Skin epidermis (tissue), 12 donors: ENCODE results near the gene PARD3B.

Source experiments
- H3K27ac ChIP-seq, 21 experiments: fragments of 200-600 bp; sonication (generic) in 11 of 21; one replicate each; pipeline ENCODE4 v1.5.0; 2020; ENCODE audit warnings: mild to moderate bottlenecking in 3 of 21, inconsistent platforms in 2 of 21, moderate library complexity in 2 of 21
- H3K4me3 ChIP-seq, 7 experiments: fragments of 200-600 bp; sonication (generic) in 2 of 7; one replicate each; pipeline ENCODE4 v1.5.0; 2020; ENCODE audit warnings: inconsistent platforms in 2 of 7, mild to moderate bottlenecking in 2 of 7, moderate library complexity in 1 of 7

Gene PARD3B

DNA sequence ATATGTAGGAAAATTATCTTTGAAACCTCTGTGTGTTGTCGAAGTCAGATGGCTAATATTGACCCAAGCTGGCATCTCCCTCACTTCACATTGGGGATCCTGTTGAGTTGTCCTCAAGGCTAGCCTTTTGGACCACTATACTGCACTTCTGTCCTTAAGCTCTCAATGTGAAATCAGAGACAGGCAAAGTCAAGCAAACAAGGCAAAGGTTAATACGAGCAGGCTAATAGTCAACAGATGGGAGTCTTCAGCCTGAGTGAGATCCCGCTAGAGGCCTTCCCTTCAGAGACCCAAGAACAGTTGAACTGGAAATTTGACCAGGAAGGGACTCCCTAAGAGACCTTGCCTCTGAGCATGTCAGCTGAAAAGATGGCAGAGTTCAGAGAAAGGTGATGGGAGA, 475.4 kb downstream of the PARD3B start:
- no peak overlapping the region for H3K4me3 ChIP-seq
- no peak overlapping the region for H3K27ac ChIP-seq

DNA sequence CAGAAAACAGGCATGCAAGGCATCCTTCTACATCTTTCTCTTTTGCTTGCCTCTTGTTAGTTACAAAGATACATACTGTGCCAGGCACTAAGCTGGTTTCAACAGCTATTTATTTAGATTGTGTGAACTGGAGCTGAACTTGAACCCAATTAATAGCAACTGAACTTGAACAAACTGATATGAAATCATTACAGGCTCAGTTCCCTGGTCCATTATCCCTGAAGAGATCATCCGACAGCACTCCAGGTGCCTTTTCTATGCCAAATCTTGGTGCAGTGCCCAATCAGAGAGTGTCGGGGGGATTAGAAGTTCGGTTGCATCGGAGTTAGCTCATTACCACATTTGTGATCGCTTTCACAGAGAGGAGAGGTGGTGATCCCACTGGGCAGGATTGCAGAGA, 477.6 kb downstream of the PARD3B start:
- H3K27ac ChIP-seq, result no peak overlapping the region

DNA sequence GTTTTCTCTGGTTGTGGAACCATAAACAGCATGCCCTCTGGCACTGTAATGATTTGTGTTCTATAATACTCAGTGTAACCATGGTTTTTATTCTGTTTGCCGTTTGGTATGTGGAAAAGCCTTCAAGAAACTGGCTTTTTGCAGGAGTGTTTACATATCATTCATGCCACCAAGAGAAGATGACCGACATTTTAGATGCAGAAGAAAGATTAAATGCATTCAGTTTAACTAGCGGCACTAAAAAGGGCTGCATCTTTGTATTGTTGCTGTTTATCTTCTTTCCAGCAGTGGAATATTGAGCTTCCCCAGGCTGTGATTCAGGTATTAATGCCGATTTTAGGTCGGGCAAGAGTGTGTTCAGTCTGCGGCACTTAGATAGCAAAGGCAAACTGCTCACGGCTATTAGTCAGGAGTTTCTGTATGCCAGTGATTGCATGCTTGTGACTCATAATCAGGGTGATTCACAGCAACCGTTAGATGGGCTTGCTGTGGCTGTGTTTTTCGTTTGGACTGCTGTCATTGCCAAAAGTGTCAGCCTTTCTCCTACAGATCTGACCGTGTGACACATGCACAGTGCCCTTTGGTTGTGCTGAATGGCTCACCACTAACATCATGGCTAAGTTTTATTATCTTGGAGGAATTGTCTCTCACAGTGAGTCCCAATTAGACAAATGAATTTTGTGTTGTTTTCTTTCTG, 479.7 kb downstream of the PARD3B start:
- no peak overlapping the region for H3K4me3 ChIP-seq
- H3K27ac ChIP-seq, result peak overlapping the region in 7 of 21 experiments; percentile 14 to 74 (median 55)

More for the DNA sequence above, 477.6 kb downstream of the PARD3B start:
- H3K4me3 ChIP-seq, result no peak overlapping the region

DNA sequence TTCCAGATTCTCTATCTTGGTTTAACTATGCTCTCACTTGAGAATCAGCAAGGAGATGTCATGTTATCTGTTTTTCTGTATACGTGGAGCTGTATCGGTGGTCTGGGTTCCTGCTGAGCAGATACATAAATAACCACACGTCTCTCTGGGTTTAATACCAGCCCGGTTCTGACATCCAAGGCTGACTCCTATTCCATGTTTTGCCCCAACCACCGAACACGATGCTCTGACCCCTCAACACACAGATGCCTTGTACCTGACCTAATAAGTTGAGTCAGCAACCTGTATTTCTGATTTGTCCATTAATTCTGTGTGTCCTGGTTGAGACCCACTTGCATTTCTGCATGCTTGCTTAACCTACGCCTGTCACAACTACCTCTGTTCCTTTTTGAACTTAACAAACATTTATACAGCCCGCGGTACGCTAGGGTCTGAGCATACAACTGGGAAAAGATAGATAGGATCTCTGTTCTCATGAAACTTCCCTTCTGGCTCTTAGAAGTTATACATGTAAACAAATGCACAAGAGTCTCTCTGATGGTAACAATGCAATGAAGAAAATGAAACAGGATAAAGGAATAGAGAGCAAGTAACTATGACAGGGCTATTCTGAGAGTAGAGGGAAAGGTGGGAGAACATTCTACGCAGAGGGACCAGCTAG, 480.4 kb downstream of the PARD3B start:
- Histone ChIP-seq H3K4me3 (no peak overlapping the region), H3K27ac (peak overlapping the region in 9 of 21 experiments; percentile 14 to 74 (median 52))

DNA sequence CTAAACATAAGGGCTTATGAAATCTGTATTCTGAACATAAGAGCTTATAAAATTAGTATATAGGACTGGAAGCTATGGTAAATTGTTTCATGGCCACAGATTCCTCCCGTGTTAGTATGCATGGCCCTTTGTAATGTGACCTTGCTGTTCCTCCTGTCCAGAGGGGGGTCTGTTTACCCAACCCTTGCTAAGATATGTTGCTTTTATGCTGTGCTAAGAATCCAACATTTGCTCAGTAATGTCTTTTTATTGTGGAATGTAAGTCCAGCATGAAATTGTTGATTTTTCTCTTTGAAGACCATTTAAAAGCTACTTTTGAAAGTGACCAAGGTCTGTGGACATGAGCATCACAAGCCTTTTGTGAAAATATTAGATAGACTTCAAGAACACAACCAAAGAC, 485.4 kb downstream of the PARD3B start:
- Histone ChIP-seq H3K27ac (no peak overlapping the region), H3K4me3 (no peak overlapping the region)

DNA sequence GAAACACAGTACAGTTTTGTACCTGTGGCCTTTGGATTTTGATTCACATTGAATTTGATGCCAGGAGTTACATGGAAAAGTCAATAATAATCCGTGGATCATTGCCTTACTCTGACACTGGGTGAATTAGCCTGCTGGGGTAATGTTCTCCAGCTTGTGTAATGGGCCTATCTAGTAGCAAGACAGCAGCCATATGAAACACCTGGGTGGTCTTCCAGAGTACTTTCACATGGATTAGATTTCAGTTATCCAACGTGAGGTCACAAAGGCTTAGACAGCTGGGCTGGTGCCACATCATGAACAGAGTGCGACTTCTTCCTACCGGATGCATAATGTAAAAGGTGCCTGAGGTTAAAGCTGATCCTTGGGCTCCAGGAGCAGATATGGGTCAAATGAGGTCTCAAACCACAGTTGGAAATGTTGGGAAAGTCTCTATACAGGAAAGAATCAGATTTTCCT, 486.8 kb downstream of the PARD3B start:
- H3K27ac ChIP-seq, result no peak overlapping the region

DNA sequence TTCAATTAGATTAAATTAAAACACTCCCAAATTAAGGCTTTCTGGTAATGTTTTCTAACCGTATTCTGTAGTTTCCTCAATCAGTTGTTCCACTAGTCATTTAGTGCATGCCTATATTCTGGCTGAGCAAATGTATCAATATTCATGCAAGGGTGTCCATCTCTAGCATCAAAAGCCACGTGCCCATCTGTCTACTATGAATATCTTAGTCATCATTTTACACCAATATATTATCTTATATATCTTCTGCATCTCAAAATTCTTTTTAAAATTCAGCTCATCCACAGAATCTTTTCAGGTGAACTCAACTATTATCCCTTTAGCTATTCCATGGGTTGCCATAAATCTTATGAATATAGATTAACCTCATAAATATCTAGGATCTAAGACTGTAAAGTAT, 488.2 kb downstream of the PARD3B start:
- Histone ChIP-seq H3K4me3 (no peak overlapping the region), H3K27ac (no peak overlapping the region)

More for the DNA sequence above, 486.8 kb downstream of the PARD3B start:
- no peak overlapping the region for H3K4me3 ChIP-seq

DNA sequence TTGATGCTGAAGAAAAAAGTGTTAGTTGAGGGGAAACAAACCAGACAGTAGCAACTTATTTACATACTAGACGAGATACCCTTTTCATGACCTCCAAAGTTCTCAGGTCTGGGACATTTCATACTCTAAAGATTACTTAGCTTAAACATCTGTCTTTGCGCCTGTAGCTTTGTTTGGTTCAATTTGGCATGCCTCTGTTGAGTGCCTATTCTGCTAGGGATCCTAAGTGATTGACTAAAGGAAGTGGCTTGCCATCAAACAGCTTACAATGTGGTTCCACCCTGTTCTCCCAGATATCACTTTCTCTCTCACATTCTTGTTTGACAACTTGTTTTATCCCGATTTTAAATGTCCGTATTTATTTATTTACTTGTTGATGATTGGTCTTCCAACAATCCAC, 488.8 kb downstream of the PARD3B start:
- Histone ChIP-seq H3K27ac (no peak overlapping the region), H3K4me3 (no peak overlapping the region)

DNA sequence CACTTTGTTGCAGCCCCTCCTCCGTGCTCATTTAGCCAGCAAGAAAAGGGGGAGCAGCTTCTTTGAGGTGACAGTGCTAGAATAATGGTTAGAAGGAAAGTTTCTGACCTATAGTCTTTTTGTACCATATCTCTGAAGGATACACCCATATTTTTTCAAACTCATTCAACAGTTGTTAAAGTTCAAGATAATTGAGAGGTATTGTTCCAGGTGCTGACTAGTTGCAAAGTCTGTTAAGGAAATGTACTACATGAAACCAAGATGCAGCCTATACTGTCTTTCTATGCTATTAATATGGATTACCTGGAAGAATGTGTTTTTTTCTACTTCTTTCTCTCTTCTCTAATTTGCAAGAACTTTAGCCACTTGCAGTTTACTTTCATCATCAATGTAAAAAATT, 495.0 kb downstream of the PARD3B start:
- no peak overlapping the region for H3K27ac ChIP-seq
- no peak overlapping the region for H3K4me3 ChIP-seq

DNA sequence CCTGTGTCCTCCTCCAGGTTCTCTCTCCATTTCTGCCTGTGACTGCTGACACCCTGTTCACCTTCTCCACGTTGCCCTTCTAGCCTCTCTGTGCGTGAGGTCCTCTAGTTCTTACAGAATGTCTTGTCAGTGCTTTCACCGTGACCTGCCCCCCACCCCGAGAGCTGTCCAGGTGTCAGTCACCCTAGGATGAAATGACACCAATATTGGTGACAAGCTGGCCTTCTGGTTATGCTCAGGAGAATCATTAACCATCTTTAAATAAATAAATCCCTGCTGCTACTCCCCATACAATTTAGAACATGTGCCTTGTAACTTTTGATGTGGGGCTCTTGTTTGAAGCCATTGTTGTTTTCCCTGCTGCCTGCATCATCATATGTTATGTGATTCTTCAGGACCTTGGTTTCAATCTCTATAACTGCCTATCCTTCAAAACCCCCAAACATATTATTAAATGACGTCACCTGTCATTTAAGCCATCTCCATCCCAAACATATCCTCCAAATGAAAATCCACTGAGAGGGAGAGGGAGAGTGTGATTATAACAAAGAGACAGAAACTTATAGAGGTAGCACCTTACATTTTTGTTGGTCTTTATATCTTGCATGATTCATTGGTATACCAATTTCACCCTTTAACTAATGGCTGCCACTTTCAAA, 496.3 kb downstream of the PARD3B start:
- Histone ChIP-seq H3K27ac (no peak overlapping the region), H3K4me3 (no peak overlapping the region)

DNA sequence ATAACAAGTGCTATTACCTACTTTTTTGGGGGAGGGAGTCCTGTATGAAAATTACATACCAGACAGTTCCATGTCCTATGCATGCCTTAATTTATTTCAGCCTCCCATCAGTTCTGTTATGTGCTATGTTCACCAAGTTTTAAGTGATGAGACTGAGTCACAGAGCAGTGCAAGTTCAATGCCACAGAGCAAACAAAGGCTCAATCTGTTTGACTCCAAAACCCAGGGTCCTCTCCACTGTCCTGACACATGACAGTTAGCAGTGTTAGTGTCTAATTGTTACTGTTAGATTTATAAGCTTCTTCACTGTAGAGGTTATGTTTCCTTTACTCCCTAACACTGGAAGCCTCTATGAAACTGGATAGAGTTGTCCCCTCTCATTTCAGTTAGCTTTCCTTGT, 498.0 kb downstream of the PARD3B start:
- no peak overlapping the region for H3K27ac ChIP-seq
- H3K4me3 ChIP-seq, result no peak overlapping the region

DNA sequence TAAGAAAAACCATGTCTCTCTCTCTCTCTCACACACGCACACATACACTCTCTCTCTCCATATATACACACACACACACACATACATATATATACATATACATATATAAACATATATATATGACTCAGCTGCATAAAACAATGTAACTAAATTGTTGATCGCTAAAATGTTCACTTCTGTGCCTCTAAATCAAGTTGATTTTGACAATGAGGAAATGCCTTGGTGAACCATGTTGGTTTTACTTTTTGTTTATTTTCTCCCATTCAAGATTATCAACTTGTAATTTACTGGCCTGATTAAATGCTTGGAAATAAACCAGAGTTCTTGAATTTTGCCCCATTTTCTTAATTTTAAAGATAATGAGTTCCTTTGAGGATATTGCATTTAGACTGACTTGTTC, 500.4 kb downstream of the PARD3B start:
- no peak overlapping the region for H3K4me3 ChIP-seq

DNA sequence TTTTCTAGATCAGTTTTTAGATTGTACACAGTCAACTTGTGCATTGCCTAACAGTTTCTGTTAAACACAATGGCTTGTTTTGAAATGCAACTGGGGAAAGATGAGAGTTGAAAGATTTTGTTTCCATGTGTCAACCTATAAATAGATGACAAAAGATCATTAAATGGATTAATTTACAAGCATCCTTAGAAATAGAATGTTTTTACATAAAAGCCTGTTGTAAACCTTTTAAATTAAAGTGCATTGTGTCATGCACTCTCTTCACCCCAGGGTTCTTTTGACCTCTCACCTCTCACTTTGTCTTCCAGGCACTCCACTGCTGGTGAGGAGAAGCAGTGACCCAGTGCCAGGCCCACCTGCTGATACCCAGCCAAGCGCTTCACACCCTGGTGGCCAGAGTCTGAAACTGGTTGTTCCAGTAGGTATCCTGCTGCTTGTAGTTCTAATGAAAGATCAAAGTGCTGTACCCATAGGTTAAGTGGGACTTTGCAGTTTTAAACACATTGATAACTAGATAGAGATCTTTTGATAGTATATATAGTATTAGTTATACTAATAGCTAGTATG, 502.1 kb downstream of the PARD3B start:
- Histone ChIP-seq H3K4me3 (no peak overlapping the region), H3K27ac (no peak overlapping the region)

More for the DNA sequence above, 500.4 kb downstream of the PARD3B start:
- H3K27ac ChIP-seq, result no peak overlapping the region

DNA sequence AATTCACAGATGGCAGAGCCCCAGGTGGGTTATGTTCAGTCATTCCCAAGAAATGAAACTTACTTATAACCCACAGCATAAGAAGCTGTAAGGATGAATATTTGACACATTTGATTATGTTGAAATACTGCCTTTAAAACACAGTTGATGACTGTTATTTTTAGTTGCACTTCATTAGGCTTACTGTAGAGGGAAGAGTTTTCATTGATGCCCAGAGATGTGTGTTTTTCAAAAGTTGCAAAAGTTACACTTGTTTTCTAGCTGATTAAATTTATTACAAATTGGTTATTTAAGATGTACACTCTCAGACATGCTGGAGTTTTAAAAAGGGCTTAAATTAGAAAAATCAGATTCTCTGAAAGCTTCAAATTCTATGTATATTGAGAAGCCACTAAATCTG, 506.1 kb downstream of the PARD3B start:
- no peak overlapping the region for H3K4me3 ChIP-seq
- H3K27ac ChIP-seq, result no peak overlapping the region

DNA sequence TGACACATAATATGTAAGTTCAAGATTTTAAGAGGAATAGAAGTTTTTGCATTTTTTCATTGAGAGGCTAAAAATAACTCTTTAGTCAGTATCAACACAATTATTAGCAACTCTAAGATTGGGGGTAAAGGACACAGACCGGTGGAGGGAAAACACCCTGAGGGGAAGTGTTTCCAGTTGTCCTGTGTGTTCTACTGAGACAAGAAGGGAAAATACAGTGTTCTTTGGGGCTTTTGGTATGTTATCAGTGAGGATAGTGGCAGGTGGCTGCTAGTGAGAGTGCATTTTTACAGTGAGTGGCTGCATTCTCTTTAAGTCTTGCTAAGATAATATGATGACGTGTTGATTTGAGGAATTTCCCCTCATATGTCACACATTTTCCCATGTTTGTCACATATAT, 507.5 kb downstream of the PARD3B start:
- Histone ChIP-seq H3K4me3 (no peak overlapping the region), H3K27ac (no peak overlapping the region)

DNA sequence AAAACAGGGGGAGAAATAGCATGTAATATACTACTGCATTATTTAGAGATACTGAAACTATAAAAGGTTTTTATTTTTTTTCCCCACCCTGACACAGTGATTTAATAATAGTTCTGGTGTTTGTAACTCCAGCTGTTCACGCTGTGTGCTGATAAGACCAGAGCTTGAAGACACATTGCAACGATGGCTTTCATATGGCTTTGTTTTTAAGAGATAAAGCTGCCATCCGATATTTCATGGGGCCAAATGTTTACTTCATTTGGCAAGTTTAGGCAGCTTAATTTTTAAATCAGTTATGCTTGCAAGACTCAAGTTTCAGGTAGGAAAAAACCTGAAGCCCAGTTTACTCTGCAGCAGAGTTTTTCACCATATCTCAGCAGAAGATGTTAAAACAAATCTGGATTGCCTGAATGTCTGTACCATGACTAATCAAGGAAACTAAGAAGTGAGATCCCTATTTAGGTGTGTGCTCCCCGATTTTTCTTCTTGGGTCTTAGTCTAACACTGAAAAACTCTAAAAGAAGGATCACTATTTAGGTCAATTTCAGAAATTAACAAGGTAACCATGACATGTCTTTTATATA, 508.6 kb downstream of the PARD3B start:
- H3K4me3 ChIP-seq, result no peak overlapping the region
- H3K27ac ChIP-seq, result no peak overlapping the region

DNA sequence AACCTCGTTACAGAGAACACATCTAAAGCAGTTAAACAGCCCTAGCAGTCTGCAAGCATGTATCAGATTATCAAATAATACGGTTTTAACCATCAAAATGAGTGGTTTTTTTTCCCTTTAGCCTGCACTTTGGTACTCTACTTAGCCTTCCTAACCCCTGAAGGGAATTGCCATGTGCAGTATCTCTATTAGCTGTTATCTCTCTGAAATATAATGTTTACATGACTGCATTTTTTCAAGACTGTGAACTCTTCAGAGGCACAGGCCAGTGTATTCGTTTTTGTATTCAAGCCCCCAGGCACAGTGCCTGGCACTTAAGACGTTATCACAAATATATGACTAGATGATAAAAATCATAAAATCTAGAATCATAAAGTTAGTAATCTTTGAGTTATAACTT, 509.5 kb downstream of the PARD3B start:
- no peak overlapping the region for H3K4me3 ChIP-seq

DNA sequence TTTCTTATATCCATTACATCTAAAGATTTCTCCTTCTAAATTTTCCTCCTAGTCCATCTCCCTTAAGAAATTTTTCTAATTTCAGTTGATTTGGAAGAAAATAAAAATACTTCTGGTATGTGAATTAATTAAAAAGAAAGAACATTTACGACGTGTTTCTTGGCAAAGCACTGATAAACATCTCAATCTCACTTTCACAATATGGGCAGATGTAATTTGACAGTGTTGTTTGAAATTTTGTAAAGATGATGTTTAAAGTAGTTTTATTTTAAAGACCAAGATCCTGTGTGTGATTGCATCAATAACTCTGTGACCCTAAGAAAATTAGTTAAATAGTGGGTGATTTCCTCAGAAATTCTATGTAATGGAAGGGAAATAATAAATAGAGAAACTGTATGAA, 510.0 kb downstream of the PARD3B start:
- Histone ChIP-seq H3K4me3 (no peak overlapping the region), H3K27ac (no peak overlapping the region)

More for the DNA sequence above, 509.5 kb downstream of the PARD3B start:
- H3K27ac ChIP-seq, result no peak overlapping the region

DNA sequence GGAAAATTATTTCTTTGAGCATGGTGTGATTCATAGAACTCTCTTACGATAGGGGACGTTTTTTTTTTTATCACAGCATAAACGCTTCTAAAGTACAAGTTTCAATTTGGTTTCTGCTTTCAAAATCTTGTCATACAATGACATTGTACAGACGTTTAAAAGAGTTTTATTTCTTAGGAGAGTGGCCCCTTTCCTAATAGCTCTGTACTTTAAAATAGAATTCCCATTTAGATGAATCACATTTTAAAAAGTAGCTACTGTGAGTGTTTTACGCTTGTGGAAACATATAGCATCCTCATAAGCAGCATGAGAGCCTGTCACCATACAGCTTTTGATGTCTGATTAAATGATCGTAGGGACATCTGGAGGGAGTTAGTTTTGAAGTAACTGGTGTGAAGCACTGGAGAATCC, 510.9 kb downstream of the PARD3B start:
- H3K4me3 ChIP-seq, result no peak overlapping the region

DNA sequence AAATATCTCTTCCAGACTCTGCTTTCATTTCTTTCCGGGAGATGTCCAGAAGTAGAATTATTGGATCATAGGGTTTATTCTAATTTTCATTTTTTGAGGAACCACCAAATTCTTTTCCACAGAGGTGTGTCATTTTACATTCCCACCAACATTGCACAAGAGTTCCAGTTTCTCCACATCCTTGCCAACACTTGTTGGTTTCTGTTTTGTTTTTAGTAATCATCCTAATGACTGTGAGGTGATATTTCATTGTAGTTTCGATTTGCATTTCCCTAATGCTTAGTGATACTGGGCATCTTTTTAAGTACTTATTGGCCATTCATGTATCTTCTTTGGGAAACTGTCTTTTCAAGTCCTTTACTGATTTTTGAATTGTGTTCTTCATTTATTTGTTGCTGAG, 513.1 kb downstream of the PARD3B start:
- H3K27ac ChIP-seq, result no peak overlapping the region
- H3K4me3 ChIP-seq, result no peak overlapping the region

More for the DNA sequence above, 510.9 kb downstream of the PARD3B start:
- H3K27ac ChIP-seq, result peak overlapping the region in 2 of 21 experiments; percentile 28 to 49
